RWPE1 (cell line): ENCODE measurements around the gene IRF2BP1.
"Not testable (repeated sequence)": the region's sequence is repeated elsewhere in the genome, so short reads cannot be mapped to it uniquely, and the experiment has no call there.

Experiments used
- CTCF ChIA-PET: fragments of 350-600 bp; sonication (Branson Sonifier 250); formaldehyde crosslinking; extraction: SDS; loops from one replicate; lab custom pipeline; 2021; lab: Yijun Ruan, JAX
- POLR2A ChIA-PET: fragments of 400-600 bp; formaldehyde crosslinking; extraction: SDS; loops from one replicate; lab custom pipeline; 2020; ENCODE audit warnings: antibody characterized with exemption; ENCODE audit not compliant: low non-redundant PET; lab: Yijun Ruan, JAX
- DNase-seq: peaks from one replicate; pipeline ENCODE4 v3.0.0; 2012; ENCODE audit warnings: low spot score
- H3K27ac ChIP-seq: fragments of 450-650 bp; 2 replicates; pipeline ENCODE4 v1.5.1; 2017
- TF ChIP-seq, protein P1 (sequence below): fragments of 450-650 bp; conservative IDR thresholded peaks from 2 replicates; pipeline ENCODE4 v1.5.1; 2017; ENCODE audit warnings: low read depth, mild to moderate bottlenecking

IRF2BP1 gene

DNA sequence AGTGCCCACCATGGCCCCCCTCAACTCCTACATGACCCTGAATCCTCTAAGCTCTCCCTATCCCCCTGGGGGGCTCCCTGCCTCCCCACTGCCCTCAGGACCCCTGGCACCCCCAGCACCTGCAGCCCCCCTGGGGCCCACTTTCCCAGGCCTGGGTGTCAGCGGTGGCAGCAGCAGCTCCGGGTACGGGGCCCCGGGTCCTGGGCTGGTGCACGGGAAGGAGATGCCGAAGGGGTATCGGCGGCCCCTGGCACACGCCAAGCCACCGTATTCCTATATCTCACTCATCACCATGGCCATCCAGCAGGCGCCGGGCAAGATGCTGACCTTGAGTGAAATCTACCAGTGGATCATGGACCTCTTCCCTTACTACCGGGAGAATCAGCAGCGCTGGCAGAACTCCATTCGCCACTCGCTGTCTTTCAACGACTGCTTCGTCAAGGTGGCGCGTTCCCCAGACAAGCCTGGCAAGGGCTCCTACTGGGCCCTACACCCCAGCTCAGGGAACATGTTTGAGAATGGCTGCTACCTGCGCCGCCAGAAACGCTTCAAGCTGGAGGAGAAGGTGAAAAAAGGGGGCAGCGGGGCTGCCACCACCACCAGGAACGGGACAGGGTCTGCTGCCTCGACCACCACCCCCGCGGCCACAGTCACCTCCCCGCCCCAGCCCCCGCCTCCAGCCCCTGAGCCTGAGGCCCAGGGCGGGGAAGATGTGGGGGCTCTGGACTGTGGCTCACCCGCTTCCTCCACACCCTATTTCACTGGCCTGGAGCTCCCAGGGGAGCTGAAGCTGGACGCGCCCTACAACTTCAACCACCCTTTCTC, 13.6 kb downstream of the IRF2BP1 start:
- ChIA-PET POLR2A (no interaction called here), CTCF (no interaction called here)
- no peak overlapping the region for H3K27ac ChIP-seq
- TF ChIP-seq, protein P1, sequence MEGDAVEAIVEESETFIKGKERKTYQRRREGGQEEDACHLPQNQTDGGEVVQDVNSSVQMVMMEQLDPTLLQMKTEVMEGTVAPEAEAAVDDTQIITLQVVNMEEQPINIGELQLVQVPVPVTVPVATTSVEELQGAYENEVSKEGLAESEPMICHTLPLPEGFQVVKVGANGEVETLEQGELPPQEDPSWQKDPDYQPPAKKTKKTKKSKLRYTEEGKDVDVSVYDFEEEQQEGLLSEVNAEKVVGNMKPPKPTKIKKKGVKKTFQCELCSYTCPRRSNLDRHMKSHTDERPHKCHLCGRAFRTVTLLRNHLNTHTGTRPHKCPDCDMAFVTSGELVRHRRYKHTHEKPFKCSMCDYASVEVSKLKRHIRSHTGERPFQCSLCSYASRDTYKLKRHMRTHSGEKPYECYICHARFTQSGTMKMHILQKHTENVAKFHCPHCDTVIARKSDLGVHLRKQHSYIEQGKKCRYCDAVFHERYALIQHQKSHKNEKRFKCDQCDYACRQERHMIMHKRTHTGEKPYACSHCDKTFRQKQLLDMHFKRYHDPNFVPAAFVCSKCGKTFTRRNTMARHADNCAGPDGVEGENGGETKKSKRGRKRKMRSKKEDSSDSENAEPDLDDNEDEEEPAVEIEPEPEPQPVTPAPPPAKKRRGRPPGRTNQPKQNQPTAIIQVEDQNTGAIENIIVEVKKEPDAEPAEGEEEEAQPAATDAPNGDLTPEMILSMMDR: no peak
- DNase-seq: no peak

DNA sequence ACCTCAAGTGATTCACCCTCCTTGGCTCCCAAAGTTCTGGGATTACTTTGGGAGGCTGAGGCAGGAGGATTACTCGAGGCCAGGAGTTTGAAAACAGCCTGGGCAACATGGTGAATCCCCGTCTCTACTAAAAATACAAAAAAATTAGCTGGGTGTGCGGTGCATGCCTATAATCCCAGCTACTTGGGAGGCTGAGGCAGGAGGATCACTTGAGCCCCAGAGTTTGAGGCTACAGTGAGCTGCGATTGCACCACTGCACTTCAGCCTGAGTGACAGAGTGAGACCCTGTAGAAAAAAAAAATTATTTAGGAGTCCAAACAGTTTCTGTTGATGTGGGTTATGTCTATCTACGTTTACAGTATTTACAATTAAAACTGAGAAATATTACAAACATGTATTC, 15.1 kb downstream of the IRF2BP1 start:
- TF ChIP-seq, protein P1: no peak
- H3K27ac ChIP-seq: no peak overlapping the region
- ChIA-PET CTCF (interaction anchor here (0.6 kb wide), 1 partner anchor 9 kb away, joined by 4 read pairs; no protein-coding TSS in a partner anchor), POLR2A (no interaction called here)
- DNase-seq: no peak

DNA sequence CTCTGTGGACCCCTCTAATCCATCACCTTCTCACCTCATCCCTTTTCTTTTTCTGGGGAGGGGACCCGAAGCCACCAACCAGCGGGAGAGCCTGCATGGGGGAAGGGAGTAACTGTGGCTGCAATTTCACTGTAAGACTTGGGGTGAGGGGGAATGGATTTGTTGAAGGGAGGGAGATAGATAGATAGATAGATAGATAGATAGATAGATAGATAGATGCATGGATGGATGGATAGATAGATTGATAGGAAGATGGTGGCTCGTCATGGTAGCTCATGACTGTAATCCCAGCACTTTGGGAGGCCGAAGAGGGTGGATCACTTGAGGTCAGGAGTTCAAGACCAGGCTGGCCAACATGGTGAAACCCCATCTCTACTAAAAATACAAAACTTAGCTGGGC, 18.7 kb downstream of the IRF2BP1 start:
- H3K27ac ChIP-seq, DNase-seq, POLR2A ChIA-PET: not testable (repeated sequence)
- CTCF ChIA-PET: interaction anchor here (0.6 kb wide), 1 partner anchor 15 kb away, joined by 4 read pairs; no protein-coding TSS in a partner anchor

DNA sequence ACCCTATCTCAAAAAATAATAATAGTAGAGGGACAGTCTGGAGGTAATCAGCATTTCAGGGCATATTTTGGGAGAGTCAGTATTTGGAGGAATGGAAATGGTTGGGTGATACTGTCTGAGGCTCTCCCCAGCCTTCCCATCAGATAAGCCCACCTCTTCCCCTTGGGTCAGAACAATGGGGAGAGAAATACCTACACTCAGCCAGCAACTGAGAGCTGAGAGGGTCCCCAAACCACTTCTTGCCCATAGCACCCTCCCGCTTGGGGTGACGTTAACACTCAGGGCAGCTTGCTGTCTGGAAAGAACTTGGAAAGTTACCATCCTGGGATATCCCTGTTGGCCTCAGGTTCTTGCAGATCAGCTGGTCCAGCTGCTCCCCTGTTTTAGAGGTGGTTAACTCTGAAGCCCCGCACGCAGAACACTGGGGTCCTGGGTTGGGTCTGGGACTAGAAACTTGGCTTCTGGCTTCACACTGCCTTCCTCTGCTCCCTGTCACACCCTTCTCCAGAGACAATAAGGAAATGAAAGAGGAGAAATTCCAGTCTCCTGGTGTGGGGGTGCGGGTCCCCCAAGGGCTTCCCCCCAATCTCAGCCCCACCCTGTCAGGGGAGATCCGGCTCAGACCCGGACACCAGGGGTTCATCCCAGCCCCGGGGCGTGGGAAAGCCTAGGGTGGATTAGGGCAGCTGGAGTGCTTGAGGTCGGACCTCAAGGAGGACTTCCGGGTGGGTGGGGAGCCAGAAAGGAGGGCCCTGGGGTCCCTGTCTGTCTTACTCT, 19.4 kb downstream of the IRF2BP1 start:
- DNase-seq: no peak

DNA sequence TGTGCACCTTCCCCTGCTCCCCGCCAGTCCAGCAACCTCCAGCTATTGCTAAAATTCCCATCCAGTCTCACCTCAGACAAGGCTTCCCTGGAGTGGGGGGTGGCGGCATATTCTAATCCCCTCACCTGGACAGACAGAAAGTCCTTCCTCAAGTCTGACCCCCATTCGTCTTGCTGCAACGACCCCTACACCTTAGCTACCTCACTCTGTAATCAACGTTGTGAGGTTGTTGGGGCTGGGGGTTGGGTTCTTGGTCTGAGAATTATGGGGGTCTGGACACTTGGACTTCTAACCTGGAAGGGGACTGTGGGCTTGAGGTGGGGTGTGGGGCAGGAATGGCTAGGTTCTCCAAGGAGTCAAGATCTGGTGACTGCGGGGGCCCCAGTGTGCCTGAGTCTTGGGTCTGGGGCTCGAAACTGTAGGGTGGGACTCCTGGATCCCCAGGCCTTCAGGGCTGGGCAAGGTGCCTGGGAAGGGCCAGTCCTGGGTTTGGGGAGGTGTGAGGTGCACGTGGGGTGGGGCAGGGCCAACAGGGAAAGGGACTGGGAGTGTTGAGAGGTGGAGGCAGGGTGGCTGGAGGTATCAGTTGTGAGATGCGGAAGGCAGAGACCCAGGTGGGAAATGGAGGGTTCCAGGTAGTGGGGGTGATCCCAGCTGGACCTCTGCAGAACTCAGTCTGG, 20.5 kb downstream of the IRF2BP1 start:
- TF ChIP-seq, protein P1: no peak
- no peak for DNase-seq
- ChIA-PET CTCF (interaction anchor here (0.5 to 1.5 kb wide), 4 partner anchors 17 to 49 kb away, joined by 3 read pairs; no protein-coding TSS in a partner anchor), POLR2A (no interaction called here)
- no peak overlapping the region for H3K27ac ChIP-seq

More for the DNA sequence above, 19.4 kb downstream of the IRF2BP1 start:
- TF ChIP-seq, protein P1: no peak
- ChIA-PET CTCF (interaction anchor here (0.6 to 1.0 kb wide), 2 partner anchors 16 kb away, joined by 3 to 4 read pairs; no protein-coding TSS in a partner anchor), POLR2A (no interaction called here)
- no peak overlapping the region for H3K27ac ChIP-seq

DNA sequence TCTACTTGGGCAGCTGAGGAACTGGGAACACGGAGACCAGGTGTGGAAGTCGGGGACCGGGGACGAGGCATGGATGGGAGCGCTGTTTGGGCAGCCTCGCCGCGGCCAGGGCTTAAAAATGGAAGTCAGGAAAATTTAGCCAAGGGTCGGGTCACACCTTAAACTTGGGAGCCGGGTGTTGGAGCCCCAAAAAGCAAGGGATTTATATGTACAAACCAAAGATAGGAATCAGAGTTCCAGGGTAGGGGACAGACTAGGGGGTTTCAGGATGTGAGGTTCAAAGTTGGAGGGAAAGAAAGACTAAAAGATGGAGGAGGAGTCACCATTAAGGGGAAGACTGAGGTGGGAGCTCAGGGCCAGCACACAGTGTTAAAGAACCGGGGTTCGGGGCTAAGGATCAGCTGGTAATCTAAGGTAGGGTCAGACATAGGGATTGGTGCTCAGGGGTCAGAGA, 21.3 kb downstream of the IRF2BP1 start:
- no peak for DNase-seq
- ChIA-PET CTCF (interaction anchor here (0.5 to 1.7 kb wide), 6 partner anchors 18 to 146 kb away, joined by 3 to 8 read pairs (median 4); no protein-coding TSS in a partner anchor), POLR2A (no interaction called here)
- H3K27ac ChIP-seq: no peak overlapping the region
- TF ChIP-seq, protein P1: no peak
